Cardiac muscle cell (in vitro differentiated cells and primary cell): ENCODE data around the gene PDCD1. TPM values are rescaled to one million over a fixed set of nuclear protein-coding genes. Genes with fewer than 3 reads are reported as not detected.
A peak's percentile ranks its signal among the peaks of the same experiment; 100 is the strongest.

Experiments
- DNase-seq, 2 donors: peaks; one replicate each; pipeline versions ENCODE4 v3.0.0 to v3.0.0-alpha.2; 2010 to 2017; ENCODE audit warnings: low read depth in 1 of 2, low spot score in 1 of 2
- H3K27ac ChIP-seq: fragments of 200-600 bp; sonication (generic); 2 replicates; pipeline ENCODE4 v1.5.1; 2016
- H3K27me3 ChIP-seq: fragments of 200-600 bp; sonication (generic); 2 replicates; pipeline ENCODE4 v1.6.0; 2016; ENCODE audit warnings: control low read depth
- H3K36me3 ChIP-seq: fragments of 200-600 bp; sonication (generic); 2 replicates; pipeline ENCODE4 v1.5.1; 2016; ENCODE audit warnings: control low read depth
- H3K4me1 ChIP-seq: fragments of 200-600 bp; sonication (generic); 2 replicates; pipeline ENCODE4 v1.8.1; 2017; ENCODE audit warnings: low read depth, mild to moderate bottlenecking, mixed run types
- H3K4me3 ChIP-seq: fragments of 200-600 bp; sonication (generic); 2 replicates; pipeline ENCODE4 v1.5.1; 2016; ENCODE audit warnings: mild to moderate bottlenecking
- H3K9me3 ChIP-seq: fragments of 200-600 bp; sonication (generic); 2 replicates; pipeline ENCODE4 v1.5.1; 2017; ENCODE audit warnings: low read depth, mild to moderate bottlenecking, control low read depth
- polyA plus RNA-seq: library from polyadenylated mRNA; unstranded; fragments of >200 nt; fragmentation: Nextera tagmentation; extraction: Ambion mirVana; gene quantifications from 2 replicates; pipeline ENCODE4 v1.2.1, GENCODE V29; 2016
- total RNA-seq: library from RNA; depleted of rRNA; stranded (reverse); fragments of >200 nt; gene quantifications from 2 replicates; pipeline ENCODE4 v1.2.3, GENCODE V29; 2016
- TF ChIP-seq, protein P1 (sequence below): IDR thresholded peaks from 2 replicates; pipeline ENCODE4 v1.5.1; 2012; ENCODE audit warnings: low read depth, mild to moderate bottlenecking, low read length

The PDCD1 gene
- total and polyA plus RNA-seq, 2 experiments from 2014 or later, result not detected

DNA sequence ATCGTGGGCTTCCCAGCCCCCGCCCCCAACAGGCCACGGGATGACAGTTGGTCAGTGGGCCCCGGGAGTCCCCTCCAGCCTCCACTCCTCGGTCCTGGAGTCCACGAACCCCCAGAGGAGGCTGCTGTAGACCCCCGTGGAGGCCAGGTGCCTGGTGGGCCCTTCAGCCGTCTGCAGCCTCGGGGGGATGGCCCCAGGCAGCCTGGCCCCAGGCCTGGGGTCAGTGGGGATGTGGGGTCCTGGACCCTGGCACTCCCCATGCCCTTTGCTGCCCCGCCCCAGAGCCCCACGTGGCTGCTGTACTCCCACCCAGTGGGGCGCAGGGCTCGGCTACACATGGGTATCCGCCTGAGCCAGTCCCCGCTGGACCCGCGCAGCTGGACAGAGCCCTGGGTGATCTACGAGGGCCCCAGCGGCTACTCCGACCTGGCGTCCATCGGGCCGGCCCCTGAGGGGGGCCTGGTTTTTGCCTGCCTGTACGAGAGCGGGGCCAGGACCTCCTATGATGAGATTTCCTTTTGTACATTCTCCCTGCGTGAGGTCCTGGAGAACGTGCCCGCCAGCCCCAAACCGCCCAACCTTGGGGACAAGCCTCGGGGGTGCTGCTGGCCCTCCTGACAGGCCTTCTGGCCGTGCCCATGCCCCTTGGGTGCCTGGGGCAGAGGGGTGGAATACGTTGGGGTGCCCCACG is 42.1 kb downstream of the PDCD1 start:
- TF ChIP-seq, protein P1, sequence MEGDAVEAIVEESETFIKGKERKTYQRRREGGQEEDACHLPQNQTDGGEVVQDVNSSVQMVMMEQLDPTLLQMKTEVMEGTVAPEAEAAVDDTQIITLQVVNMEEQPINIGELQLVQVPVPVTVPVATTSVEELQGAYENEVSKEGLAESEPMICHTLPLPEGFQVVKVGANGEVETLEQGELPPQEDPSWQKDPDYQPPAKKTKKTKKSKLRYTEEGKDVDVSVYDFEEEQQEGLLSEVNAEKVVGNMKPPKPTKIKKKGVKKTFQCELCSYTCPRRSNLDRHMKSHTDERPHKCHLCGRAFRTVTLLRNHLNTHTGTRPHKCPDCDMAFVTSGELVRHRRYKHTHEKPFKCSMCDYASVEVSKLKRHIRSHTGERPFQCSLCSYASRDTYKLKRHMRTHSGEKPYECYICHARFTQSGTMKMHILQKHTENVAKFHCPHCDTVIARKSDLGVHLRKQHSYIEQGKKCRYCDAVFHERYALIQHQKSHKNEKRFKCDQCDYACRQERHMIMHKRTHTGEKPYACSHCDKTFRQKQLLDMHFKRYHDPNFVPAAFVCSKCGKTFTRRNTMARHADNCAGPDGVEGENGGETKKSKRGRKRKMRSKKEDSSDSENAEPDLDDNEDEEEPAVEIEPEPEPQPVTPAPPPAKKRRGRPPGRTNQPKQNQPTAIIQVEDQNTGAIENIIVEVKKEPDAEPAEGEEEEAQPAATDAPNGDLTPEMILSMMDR, result no peak
- Histone ChIP-seq H3K9me3 (no peaks in the 10 kb centered on the region), H3K4me1 (no peaks in the 10 kb centered on the region), H3K36me3 (no peaks in the 10 kb centered on the region), H3K27ac (no peak overlapping the region), H3K27me3 (no peaks in the 10 kb centered on the region), H3K4me3 (no peak overlapping the region)
- no peak for DNase-seq

DNA sequence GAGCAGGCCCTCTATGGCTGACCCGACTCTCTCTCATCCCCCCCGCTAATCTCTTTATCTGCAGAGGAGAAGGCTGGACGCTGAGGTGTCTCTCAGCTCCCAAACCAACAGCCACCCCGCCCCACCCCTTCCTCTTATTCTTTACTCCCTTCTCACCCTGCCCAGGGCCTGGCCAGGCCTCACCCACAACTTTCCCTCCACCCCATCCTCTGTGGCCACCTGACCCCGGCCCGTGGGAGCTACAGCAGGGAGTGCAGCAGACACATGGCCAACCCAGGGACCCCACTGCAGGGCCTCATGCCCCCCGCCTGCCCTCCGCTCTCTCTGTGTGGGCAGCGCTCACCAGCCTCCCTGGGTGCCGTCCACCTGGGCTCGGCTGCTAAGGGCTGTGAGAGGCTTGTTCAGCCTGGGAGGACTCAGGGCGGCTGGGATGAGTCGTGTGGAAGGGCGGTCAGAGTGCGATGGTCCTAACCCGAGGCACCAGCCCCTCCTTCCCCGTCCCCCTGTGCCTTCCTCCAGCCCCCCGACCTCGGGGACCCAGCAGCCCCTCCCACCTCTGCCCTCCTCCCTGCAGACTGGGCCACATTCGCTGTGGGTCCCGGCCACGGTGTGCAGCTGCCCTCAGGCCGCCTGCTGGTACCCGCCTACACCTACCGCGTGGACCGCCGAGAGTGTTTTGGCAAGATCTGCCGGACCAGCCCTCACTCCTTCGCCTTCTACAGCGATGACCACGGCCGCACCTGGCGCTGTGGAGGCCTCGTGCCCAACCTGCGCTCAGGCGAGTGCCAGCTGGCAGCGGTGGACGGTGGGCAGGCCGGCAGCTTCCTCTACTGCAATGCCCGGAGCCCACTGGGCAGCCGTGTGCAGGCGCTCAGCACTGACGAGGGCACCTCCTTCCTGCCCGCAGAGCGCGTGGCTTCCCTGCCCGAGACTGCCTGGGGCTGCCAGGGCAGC is 42.9 kb downstream of the PDCD1 start:
- H3K36me3 ChIP-seq, result no peaks in the 10 kb centered on the region
- no peak overlapping the region for H3K27ac ChIP-seq
- H3K4me1 ChIP-seq, result no peaks in the 10 kb centered on the region
- no peaks in the 10 kb centered on the region for H3K9me3 ChIP-seq
- H3K4me3 ChIP-seq, result no peak overlapping the region
- TF ChIP-seq, protein P1, result no peak
- no peak for DNase-seq
- H3K27me3 ChIP-seq, result no peaks in the 10 kb centered on the region

DNA sequence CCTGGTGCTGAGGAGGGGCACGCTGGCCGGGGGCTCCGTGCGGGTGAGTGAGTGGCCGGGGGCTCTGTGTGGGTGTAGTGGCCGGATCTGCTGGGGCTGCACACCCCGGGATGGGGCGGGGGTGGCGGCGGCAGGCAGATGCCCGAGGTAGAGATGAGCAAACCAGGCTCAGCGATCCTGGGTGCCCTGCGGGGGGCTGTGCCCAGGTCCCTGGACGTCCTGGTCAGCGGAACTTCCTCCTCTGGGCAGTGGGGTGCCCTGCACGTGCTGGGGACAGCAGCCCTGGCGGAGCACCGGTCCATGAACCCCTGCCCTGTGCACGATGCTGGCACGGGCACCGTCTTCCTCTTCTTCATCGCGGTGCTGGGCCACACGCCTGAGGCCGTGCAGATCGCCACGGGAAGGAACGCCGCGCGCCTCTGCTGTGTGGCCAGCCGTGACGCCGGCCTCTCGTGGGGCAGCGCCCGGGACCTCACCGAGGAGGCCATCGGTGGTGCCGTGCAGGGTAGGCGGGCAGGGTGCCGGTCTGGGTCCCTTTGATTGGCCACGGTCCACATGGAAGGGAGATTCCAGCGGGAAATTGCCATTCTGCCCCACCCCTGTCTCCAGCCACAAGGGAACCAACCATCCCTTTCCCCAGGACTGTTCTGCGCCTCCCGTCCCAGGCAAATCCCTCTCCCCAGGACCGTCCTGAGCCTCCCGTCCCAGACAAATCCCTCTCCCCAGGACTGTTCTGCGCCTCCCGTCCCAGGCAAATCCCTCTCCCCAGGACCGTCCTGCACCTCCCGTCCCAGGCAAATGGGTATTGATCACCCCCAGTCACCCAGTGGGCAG is 43.8 kb downstream of the PDCD1 start:
- H3K27ac ChIP-seq, result no peak overlapping the region
- TF ChIP-seq, protein P1, result no peak
- no peaks in the 10 kb centered on the region for H3K36me3 ChIP-seq
- no peak for DNase-seq
- no peak overlapping the region for H3K4me3 ChIP-seq
- no peaks in the 10 kb centered on the region for H3K27me3 ChIP-seq
- H3K9me3 ChIP-seq, result no peaks in the 10 kb centered on the region
- no peaks in the 10 kb centered on the region for H3K4me1 ChIP-seq

DNA sequence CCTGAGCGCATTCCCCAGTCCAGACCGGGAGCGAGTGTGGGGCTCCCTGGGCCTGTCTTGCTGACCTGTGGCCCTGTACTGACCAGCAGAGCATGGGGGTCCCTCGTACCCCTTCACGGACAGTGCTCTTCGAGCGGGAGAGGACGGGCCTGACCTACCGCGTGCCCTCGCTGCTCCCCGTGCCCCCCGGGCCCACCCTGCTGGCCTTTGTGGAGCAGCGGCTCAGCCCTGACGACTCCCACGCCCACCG is 44.4 kb downstream of the PDCD1 start:
- Histone ChIP-seq H3K9me3 (no peaks in the 10 kb centered on the region), H3K27ac (no peak overlapping the region), H3K36me3 (no peaks in the 10 kb centered on the region), H3K4me3 (no peak overlapping the region), H3K27me3 (no peaks in the 10 kb centered on the region), H3K4me1 (no peaks in the 10 kb centered on the region)
- no peak for DNase-seq
- TF ChIP-seq, protein P1, result no peak

DNA sequence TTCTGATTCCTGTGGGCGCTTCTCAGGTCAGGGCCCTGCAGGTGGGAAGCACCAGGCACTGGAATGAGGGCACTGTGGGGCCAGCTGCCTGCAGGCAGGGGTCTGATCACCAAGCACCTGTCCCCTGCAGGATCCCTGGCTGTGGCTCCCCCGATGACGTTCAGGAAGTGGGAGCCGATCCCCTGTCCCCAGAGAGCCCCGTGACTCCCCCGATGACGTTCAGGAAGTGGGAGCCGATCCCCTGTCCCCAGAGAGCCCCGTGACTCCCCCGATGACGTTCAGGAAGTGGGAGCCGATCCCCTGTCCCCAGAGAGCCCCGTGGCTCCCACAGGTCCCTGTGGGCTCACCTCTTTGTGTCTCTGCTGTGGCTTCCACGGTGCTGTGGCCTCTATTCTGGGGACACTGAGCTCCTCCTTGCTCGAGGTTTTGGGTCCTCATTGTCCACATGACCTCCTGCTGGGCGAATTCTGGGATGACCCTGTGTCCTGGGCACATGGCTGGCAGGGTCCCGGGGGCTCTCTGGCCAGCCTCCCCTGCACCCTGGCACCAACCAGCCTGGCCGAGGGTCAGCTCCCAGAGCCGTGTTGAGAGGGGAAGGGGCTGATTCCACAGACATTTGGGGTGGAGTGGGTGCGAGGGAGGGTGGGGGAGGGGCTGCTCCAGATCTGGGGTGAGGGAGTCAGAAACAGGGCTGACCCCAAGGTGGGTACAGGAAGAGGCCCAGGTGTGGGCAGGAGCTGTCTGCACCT is 44.9 kb downstream of the PDCD1 start:
- Histone ChIP-seq H3K9me3 (no peaks in the 10 kb centered on the region), H3K36me3 (no peaks in the 10 kb centered on the region), H3K4me3 (no peak overlapping the region), H3K27me3 (no peaks in the 10 kb centered on the region), H3K4me1 (no peaks in the 10 kb centered on the region), H3K27ac (no peak overlapping the region)
- peak in 1 of 2 donors; percentile 11 for DNase-seq
- TF ChIP-seq, protein P1, result no peak
